GM04504 (cell line): ENCODE results near the gene ATG7.
A peak's percentile ranks its signal among the peaks of the same experiment; 100 is the strongest.
"Not testable (repeated sequence)": the region's sequence is repeated elsewhere in the genome, so short reads cannot be mapped to it uniquely, and the experiment has no call there.

Experiments
- DNase-seq: peaks from one replicate; pipeline ENCODE4 v3.0.0-alpha.2; 2012; ENCODE audit warnings: low read depth

The ATG7 gene

GRCh38 chr3:11467875-11468274 is 195.7 kb downstream of the ATG7 start:
- no peak for DNase-seq

- DNase-seq, result no peak
These were observed 198.0 kb downstream of the ATG7 start for GRCh38 chr3:11470031-11470853.

- no peak for DNase-seq
These were observed 203.1 kb downstream of the ATG7 start for GRCh38 chr3:11475324-11475723.

DNA sequence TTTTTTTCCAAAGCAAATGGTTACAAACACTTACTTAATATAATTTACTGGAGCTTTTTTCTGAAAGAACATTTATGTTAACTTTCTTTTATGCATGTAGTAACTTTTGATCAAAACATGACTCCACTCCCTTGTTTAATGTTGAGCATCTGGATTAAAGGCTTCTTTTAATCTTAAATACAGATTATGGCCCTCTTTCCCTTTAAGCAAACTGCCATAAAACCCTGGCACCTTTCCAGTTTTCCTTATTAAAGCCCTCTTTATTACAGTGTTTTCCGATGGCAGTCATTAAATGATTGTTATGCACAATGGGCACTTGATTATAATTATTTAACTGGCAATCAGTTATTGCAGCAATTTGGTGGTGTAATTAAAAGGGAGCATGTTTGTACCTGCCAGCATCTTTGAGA is 204.5 kb downstream of the ATG7 start:
- DNase-seq, result no peak

DNA sequence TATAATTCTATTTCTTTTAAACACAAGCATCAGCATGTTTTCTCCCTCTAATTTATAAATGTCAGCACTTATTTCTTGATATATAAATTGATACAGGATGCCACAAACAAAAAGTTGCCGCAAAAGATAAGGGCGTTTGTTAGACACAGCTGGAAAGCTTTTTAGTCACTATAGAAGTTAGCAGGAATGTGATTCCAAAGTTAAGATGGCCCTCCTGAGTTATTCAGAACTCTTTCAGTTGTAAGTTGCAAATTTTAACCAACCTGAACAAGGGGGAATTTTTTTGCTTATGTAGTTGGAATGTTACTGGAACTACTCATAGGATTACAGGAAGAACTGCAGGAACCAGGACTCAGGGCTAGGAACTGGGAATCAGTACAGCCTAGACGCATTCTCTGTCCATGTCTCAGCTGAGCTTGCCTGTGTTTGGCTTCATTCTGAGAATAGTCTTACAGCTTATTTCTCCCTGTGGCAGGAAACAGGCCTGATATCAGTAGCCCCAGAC is 205.3 kb downstream of the ATG7 start:
- DNase-seq, result no peak

- no peak for DNase-seq
These were observed 206.0 kb downstream of the ATG7 start for GRCh38 chr3:11478167-11478566.

DNA sequence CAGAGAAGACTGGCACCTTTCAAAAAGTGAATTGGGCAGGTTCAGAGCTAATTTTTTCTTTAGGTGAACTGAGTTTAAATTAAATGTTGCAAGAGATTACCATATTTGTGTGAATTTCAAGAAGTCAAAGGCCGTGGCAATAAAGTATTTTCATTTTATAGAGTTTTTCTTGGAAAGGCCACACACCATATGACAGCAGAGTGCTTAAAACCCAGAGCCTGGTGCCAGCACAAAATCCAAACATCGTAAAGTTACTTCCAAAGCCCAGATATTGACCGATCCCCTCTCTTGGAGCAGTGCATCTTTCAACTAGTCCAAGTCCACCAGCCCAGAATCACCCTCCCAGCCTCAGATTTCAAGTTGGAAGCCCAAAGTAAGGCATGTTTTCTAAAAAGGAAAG is 207.0 kb downstream of the ATG7 start:
- no peak for DNase-seq

GRCh38 chr3:11480663-11481298 is 208.6 kb downstream of the ATG7 start:
- DNase-seq, result no peak

DNA sequence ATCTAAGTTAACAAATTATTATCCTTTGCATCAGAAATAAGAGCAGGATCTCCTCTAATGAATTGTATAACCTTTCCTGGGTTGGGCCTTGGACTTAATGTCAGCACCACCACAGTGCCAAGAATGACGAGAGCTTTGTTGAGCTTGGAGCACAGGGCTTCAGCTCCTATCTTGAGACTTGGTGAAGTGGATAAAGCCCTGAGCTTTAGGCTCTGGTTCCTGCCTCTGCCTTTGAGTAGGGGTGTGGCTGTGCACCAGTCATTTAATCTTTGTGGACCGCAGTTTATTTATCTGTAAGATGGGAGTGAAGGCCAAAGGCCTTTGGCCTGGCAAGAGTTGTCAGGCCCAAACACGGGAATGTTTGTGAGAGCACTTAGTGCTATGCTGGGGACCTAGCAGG is 209.4 kb downstream of the ATG7 start:
- no peak for DNase-seq

GRCh38 chr3:11482021-11482420 is 209.8 kb downstream of the ATG7 start:
- no peak for DNase-seq

DNA sequence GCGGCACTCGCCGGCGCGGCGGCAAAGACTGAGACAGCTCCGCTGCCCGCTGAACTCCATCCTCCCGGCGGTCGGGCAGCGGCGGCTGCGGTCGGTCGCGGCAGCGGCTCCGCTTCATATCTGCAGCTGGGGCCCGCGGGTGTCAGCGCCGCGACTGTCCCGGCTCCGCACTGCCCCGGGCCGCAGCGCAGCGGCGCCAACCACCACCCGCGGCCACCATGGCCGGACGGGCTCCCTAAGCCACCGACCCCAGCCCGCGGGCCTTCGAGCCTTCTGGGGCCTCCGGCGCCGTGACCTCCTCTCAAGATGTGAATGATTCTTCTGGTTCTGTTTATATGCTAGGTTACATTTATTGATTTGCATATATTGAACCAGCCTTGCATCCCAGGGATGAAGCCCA is 216.2 kb downstream of the ATG7 start:
- not testable (repeated sequence) for DNase-seq

DNA sequence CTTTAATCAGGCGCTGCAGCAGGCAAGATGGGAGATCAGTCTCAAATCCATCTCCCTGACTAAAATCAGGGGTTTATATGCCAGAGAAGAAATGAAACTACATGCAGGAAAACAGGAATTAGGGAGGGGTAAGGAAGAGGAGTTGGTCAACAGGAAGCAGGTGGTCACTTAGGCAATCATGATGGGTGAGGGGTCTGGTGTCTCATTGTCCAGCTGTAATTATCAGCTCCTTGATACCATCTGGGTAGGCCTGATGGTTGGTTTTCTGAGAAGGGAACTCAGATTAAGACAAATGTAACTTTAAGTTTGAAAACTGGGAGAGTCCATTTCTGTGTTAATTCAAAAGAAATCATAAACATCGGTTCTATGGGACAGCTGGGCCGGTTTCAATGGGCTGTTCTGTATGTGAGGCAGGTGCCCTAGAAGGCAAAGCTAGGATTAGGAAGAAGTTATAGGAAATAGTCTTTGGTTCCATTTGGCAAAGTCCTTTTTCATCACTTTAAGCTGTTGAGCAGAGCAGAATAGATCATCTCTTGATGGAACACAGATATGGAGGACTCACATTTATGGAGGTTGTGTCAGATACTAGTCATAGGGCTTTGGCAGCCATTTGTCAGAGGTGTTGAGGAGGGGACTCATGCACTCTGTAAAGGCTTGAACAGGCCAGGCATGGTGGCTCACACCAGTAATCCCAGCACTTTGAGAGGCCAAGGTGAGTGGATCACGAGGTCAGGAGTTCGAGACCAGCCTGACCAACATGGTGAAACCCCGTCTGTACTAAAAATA is 222.1 kb downstream of the ATG7 start:
- no peak for DNase-seq

- DNase-seq, result no peak
These were observed 223.9 kb downstream of the ATG7 start for GRCh38 chr3:11495948-11496557.

DNA sequence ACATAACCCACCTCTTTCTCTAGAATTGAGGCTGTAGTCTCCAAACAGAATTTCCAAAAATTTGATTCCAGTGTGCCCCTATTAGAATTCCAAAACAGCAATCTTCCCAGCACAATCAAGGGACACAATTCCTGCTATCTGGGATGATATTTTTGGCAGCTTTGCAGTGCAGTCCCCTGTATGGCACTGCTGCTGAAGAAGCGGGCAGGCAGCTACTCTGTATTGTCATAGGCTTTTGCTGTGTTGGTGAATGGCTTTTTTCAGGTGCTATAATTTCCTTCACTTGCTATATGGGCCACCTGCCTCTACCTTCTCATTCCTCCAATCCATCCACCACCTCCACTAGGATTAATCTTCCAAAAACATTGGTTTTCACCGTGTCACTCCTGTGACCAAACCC is 226.0 kb downstream of the ATG7 start:
- DNase-seq, result no peak

DNA sequence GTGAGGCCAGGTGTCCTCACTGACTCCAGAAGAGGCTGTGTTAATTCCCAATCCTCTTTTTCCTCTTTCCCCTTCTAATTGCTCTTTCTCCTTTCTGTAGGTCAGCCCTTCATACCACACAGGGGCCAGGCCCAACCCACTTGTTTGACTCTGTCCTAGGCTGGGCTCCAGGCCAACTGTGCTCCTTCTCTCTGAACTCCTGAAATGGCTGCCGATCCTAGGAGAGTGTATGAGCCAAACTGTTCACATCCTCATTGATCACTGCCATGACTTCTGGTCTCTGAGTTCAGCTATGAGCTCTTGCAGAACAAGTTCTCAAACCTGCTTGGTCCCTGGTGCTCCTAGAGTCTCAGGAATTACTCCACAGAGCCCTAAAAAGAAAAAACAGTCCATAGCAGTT is 226.4 kb downstream of the ATG7 start:
- DNase-seq, result no peak

DNA sequence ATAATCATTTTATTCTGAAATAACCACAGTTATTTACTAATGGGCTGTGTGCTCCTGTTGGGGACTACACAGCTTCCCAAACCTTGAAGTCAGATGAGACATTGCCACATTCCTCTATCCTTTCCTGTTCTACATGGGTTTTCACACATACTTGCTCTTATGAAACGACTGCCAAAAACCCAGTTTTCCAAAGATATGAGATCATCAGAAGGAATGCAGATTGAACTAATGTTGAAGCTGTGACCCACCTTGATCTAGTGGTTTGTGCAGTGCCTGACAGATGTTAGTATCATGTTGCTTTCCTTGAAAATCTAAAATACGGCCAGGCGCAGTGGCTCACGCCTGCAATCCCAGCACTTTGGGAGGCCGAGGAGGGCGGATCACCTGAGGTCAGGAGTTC is 226.9 kb downstream of the ATG7 start:
- DNase-seq, result peak; percentile 74

GRCh38 chr3:11502413-11502812 is 230.2 kb downstream of the ATG7 start:
- not testable (repeated sequence) for DNase-seq

DNA sequence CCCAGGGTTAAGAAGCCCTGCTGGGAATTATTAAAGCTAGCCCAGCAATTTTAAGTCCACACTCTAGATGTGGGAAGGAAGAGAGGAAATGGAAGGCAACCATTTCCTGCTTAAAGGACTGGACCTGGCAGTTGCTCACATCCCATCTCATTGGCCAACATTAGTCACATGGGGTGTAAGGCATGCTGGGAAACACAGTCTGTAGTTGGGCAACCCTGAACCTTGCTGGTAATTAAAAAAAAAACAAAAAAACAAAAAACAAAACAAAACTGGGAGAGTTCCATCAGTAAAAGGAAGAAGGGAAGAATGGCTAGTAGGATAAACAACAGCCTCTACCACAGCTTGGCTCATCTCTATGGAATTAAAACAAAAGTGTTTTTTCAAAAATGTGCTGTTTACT is 235.5 kb downstream of the ATG7 start:
- DNase-seq, result no peak

DNA sequence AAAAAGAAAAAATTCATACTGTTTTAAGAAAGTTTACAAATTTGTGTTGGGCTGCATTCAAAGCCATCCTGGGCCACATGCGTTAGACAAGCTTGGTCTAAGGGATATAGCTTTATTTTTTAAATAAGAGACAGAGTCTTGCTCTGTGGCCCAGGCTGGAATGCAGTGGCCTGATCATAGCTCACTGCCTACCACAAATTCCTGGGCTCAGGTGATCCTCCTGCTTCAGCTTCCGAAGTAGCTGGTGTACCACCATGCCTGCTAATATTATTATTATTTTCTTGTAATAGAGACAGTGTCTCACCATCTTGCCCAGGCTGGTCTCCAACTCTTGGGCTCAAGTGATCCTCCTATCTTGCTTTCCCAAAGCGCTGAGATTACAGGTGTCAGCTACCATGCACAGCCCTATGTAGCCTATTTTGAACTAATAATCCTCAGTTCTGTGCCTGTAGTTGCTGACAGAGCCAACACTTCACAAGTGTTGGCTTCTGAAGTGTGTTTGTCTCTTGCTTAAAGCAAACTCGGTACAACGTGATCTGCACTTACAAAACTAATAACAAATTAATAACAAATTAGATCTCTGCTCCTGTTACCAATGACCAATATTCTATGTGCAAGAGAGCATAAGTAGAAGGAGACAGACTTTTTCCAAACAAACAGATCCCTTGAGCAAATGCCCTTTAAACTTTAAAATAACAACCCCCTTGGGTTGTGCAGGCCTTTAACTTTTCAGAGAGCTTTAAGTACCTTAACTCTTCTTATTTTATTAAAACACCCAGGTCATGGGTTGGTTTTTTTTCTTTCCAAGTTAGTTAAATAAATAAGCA is 236.4 kb downstream of the ATG7 start:
- DNase-seq, result no peak

DNA sequence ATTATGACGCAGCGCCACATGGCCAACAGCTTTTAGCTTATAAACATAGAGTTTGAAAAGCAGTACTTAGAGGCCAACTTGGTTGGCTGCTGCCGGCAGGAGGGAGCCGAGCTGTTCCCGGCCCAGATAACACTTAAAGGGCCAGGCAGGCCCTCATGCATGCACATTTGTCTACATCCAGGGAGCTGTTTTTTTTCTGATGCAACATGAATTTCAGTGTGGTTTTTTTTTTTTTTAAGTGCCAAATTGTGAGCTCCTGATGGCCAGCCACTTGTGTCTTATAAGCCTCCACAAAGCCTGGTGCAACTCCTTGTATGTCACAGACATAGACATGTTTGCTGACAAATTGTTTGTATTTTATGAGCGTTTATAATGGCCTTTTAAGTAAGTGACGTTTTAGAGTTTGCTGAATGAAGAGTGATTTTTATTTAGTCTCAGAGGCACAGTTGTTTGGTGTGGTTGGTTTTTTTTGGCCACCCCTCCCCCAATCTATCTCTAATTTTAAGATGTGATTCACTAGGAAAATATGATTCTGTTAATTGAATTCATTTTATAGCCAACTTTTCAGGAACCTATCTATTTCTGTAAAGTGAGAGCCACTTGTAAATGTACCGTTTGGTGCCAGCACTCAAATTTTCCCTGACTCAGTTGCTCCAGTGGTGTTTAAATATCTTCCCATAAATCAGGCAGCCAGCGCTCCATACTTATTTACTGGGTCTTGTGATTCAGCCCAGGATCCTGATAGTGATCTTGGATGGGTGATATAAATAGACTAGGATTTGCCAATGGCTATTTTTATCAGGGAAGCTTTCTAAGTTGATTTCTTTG is 237.2 kb downstream of the ATG7 start:
- DNase-seq, result peak; percentile 73

GRCh38 chr3:11510001-11510340 is 237.8 kb downstream of the ATG7 start:
- no peak for DNase-seq
